AML-193 (cell line): ENCODE data around the gene DEFB131A.
"Not testable (repeated sequence)": the region's sequence is repeated elsewhere in the genome, so short reads cannot be mapped to it uniquely, and the experiment has no call there.

ENCODE experiments used
- DNase-seq, 2 experiments: peaks; one replicate each; lab custom pipeline; 2025; lab: John Stamatoyannopoulos, UW

The DEFB131A gene

DNA sequence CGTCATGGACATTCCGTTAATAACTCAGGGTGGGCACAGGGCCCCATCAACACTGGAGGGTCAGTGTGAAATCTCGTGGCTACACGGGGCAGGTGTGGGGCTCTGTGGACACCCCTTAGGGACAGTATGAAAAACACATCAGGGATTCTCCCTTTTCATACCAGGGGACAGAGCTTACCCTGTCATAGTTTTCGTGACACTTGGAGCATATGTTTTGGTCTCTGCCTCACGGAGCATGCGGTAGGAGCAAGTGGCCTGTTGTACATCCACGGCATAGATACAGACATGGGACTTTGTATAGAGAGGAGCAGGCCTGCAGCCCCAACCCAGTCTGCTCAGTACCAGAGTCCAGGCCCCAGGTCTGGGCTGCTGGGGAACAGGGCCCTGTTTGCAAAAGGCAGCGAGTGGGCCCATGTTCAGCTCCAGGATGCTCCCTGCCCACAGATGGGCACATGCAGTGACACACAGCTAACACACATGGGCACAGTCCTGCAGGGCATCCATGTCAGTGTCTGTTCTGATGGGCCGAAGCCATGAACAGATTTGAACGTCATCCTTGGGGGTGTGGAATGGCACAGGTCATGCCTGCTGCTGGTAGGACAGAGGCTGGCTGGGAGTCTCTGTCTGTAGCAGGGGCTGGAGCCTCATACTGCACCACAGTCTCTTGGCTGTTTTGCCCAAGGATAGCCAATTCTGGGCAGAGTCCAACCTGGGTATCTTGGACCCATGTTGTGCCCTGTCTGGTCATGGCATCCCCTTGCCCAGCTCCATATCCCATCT is 50.2 kb downstream of the DEFB131A start:
- DNase-seq, result not testable (repeated sequence)

DNA sequence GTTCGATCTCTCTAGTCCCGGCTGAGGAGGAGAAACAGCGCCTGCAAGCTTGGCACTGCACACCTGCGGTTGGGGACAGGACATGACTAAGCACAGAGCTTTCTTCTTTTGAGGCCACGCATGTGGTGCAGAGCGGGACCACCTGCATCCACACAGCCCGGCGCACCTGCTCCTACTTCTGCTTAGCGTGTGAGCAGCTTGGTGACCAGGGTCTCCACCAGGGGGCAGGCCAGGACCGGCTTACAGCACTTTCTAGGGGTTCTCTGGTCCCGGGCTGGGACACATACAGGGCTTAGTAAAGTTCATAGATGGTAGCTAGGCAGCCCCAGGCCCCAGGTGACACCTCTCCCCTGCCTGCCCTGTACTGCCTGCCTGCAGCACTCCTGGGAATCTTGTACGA is 51.2 kb downstream of the DEFB131A start:
- peak; percentile 1 to 30 for DNase-seq

DNA sequence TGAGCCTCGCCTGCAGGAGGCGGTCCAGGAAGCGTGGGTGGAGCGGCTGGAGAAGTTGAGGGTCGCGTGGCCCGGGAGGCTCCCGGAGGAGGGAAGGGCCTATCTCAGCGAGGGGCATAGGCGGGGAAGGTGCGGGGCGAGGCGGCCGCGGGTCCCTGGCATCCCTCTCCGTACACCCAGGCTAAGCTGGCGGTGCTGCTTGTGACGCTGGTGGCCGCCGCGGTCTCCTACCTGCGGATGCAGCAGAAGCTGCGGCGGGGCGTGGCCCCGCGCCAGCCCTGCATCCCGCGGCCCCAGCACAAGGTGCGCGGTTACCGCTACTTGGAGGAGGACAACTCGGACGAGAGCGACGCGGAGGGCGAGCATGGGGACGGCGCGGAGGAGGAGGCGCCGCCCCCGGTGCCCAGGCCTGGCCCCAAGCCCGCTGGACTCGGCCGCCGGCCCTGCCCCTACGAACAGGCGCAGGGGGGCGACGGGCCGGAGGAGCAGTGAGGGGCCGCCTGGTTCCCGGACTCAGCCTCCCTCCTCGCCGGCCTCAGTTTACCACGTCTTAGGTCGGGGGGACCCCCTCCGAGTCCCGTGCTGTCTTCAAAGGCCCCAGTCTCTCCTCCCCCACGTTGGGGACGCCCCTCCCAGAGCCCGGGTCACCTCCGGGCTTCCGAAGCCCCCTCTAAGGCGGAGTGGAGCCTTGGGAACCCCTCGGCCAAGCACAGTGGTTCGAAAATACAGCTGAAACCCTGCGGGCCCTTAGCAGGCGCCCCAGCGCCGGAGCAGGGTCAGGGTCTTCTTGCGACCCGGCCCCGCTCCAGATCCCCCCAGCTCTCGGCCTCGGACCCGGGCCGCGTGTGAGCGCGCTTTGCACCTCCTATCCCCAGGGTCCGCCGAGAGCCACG is 53.6 kb downstream of the DEFB131A start:
- DNase-seq, result not testable (repeated sequence)

DNA sequence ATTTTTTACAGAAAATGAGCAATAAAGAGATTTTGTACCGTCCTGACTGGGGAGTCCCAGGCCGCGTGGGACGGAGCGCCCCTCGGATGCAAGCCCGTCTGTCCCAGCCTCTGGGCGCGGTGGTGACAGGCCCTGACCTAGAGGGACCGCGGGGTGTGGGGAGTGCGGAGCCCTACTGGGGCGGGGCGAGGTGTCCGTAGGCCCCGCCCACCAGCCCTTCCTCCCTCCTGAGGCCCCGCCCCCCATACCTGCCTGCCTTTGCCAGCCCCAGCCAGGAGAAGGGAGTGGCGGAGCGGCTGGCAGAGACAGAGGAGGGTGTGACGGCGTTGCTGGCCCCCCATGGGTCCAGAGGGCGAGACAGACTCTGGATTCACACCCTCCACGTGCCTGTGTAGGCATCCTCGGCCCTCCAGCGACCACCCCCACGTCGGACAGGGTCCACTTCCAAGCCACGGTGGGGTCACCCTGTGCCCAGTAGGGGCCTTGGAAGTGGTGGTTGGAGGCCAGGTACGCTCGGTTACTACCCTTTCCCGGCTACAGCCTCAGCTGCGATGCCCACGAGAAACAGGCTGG is 54.3 kb downstream of the DEFB131A start:
- not testable (repeated sequence) for DNase-seq

DNA sequence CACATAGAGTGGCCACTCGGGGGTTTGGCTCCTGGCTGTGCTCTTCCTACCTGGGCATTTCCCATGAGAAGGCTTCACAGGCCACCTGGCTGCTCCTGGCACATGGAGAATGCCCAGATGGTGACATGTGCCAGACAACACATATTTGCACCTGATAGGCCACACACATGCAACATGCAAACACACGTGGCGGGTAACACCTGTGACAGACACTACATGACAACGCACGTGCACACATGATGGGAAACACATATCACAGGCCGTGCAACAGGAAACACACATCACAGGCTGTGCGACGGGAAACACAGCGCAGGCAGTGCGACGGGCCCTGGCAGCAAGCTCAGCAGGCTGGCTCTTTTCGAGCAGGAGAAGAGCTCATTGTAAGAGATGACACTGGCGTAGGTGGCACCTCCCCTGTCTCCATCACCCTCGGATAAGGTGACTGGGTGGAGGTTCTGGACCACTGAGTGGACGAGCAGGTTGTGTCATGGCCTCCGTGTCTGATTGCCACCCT is 55.8 kb downstream of the DEFB131A start:
- DNase-seq, result not testable (repeated sequence)
